Neural cell (in vitro differentiated cells): ENCODE data around the gene PIP5K1B.

ENCODE experiments used
- POLR2AphosphoS5 ChIP-seq: IDR thresholded peaks from 2 replicates; pipeline ENCODE4 v1.6.1; 2012
- RAD21 ChIP-seq: fragments of 450-650 bp; conservative IDR thresholded peaks from 2 replicates; pipeline ENCODE4 v1.6.1; 2014; ENCODE audit warnings: antibody characterized with exemption, mild to moderate bottlenecking, moderate library complexity
- TF ChIP-seq, protein P1 (sequence below): IDR thresholded peaks from 2 replicates; pipeline ENCODE4 v1.6.1; 2012; ENCODE audit warnings: borderline replicate concordance
- TF ChIP-seq, protein P2 (sequence below): fragments of 450-650 bp; IDR thresholded peaks from 2 replicates; pipeline ENCODE4 v1.5.1; 2014; ENCODE audit warnings: antibody characterized with exemption, mild to moderate bottlenecking, moderate library complexity; ENCODE audit not compliant: poor library complexity, severe bottlenecking

DNA sequence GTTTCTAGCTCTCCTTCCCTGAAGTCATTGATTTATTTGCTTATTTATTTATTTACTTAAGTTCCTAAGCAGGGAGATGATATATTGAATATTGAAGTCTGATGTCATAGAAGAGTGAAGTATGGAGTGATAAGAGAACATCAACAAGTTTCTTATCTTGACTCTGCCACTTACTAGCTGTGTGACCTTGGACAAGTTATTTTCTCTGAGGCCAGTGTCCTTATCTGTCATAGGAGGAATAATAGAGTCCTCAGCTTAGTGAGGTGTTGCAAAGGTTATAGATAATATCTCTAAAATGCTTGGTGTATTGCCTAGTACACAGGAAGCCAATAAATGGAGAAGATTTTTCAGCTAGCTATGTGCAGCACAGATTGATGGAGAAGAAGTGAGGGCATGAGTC, 32.4 kb upstream of the PIP5K1B start:
- TF ChIP-seq POLR2AphosphoS5 (no peak), RAD21 (no peak)
- TF ChIP-seq, protein P1, sequence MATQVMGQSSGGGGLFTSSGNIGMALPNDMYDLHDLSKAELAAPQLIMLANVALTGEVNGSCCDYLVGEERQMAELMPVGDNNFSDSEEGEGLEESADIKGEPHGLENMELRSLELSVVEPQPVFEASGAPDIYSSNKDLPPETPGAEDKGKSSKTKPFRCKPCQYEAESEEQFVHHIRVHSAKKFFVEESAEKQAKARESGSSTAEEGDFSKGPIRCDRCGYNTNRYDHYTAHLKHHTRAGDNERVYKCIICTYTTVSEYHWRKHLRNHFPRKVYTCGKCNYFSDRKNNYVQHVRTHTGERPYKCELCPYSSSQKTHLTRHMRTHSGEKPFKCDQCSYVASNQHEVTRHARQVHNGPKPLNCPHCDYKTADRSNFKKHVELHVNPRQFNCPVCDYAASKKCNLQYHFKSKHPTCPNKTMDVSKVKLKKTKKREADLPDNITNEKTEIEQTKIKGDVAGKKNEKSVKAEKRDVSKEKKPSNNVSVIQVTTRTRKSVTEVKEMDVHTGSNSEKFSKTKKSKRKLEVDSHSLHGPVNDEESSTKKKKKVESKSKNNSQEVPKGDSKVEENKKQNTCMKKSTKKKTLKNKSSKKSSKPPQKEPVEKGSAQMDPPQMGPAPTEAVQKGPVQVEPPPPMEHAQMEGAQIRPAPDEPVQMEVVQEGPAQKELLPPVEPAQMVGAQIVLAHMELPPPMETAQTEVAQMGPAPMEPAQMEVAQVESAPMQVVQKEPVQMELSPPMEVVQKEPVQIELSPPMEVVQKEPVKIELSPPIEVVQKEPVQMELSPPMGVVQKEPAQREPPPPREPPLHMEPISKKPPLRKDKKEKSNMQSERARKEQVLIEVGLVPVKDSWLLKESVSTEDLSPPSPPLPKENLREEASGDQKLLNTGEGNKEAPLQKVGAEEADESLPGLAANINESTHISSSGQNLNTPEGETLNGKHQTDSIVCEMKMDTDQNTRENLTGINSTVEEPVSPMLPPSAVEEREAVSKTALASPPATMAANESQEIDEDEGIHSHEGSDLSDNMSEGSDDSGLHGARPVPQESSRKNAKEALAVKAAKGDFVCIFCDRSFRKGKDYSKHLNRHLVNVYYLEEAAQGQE: no peak
- TF ChIP-seq, protein P2, sequence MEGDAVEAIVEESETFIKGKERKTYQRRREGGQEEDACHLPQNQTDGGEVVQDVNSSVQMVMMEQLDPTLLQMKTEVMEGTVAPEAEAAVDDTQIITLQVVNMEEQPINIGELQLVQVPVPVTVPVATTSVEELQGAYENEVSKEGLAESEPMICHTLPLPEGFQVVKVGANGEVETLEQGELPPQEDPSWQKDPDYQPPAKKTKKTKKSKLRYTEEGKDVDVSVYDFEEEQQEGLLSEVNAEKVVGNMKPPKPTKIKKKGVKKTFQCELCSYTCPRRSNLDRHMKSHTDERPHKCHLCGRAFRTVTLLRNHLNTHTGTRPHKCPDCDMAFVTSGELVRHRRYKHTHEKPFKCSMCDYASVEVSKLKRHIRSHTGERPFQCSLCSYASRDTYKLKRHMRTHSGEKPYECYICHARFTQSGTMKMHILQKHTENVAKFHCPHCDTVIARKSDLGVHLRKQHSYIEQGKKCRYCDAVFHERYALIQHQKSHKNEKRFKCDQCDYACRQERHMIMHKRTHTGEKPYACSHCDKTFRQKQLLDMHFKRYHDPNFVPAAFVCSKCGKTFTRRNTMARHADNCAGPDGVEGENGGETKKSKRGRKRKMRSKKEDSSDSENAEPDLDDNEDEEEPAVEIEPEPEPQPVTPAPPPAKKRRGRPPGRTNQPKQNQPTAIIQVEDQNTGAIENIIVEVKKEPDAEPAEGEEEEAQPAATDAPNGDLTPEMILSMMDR: no peak
